Gastroesophageal sphincter (tissue), 3 donors: Measurements from ENCODE around the gene HSF5.

ENCODE experiments used
- EP300 ChIP-seq: sonication (generic); formaldehyde crosslinking; IDR thresholded peaks from one replicate; pipeline ENCODE4 v1.6.1; 2017; ENCODE audit warnings: antibody characterized with exemption, mild to moderate bottlenecking
- POLR2A ChIP-seq, 2 donors: fragments of 450-650 bp; IDR thresholded peaks; one replicate each; pipeline ENCODE4 v1.6.1; 2017; ENCODE audit warnings: antibody characterized with exemption in 2 of 2, mild to moderate bottlenecking in 2 of 2, moderate library complexity in 1 of 2
- POLR2AphosphoS5 ChIP-seq: sonication (generic); formaldehyde crosslinking; IDR thresholded peaks from one replicate; pipeline ENCODE4 v1.6.1; 2017; ENCODE audit warnings: antibody characterized with exemption
- TF ChIP-seq, protein P1 (sequence below), 4 experiments: fragments of 200-600 bp in 2 of 4; fragments of 450-650 bp in 2 of 4; sonication (generic) in 1 of 4; IDR thresholded peaks; one replicate each; pipeline ENCODE4 v1.5.1; 2017 to 2019; ENCODE audit warnings: antibody characterized with exemption in 4 of 4, mild to moderate bottlenecking in 2 of 4, moderate library complexity in 2 of 4

DNA sequence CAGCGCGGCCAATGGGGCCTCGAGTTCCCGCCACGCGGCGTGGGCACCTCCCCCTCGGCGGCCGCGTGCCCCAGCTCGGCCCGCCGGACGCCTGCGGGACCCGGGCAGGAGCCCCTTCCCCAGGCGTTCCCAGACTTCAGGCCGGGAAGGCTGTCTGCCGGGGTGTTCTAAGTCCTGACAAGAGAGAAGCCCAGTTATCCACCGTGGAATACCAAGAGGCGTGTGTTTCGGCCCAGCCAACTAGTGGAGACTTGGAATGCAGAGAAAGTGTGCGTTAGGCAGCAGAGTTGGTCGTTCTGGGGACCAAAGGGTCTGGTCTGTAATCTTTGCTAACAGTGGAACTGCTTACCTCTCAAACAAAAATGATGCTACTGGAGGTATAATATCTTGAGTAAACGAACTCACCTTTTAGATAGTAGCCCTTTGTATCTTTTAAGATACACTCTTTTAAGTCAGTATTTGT lies 251 bp upstream of the HSF5 start:
- TF ChIP-seq POLR2A (IDR thresholded peaks at IDR 0.05) (no peak), EP300 (no peak), POLR2AphosphoS5 (no peak)
- TF ChIP-seq, protein P1, sequence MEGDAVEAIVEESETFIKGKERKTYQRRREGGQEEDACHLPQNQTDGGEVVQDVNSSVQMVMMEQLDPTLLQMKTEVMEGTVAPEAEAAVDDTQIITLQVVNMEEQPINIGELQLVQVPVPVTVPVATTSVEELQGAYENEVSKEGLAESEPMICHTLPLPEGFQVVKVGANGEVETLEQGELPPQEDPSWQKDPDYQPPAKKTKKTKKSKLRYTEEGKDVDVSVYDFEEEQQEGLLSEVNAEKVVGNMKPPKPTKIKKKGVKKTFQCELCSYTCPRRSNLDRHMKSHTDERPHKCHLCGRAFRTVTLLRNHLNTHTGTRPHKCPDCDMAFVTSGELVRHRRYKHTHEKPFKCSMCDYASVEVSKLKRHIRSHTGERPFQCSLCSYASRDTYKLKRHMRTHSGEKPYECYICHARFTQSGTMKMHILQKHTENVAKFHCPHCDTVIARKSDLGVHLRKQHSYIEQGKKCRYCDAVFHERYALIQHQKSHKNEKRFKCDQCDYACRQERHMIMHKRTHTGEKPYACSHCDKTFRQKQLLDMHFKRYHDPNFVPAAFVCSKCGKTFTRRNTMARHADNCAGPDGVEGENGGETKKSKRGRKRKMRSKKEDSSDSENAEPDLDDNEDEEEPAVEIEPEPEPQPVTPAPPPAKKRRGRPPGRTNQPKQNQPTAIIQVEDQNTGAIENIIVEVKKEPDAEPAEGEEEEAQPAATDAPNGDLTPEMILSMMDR (IDR thresholded peaks at IDR 0.05): no peak
